ENCODE data around the gene CHRNG.

CHRNG gene

GRCh38 chr2:232535761-232536530, 3.5 kb upstream of the CHRNG start:
- CTCF ChIA-PET: interaction anchor here (2.1 kb wide), 1 partner anchor 15 kb away, joined by 7 read pairs; the partner anchor contains the start of gene PRSS56
- POLR2A ChIA-PET: no interaction called here
- H3K4me3 ChIP-seq (ENCODE audit: low read depth, low read length): no peak overlapping the region
- no peak for DNase-seq (ENCODE audit: low read depth, low spot score)
- TF ChIP-seq, protein P1, sequence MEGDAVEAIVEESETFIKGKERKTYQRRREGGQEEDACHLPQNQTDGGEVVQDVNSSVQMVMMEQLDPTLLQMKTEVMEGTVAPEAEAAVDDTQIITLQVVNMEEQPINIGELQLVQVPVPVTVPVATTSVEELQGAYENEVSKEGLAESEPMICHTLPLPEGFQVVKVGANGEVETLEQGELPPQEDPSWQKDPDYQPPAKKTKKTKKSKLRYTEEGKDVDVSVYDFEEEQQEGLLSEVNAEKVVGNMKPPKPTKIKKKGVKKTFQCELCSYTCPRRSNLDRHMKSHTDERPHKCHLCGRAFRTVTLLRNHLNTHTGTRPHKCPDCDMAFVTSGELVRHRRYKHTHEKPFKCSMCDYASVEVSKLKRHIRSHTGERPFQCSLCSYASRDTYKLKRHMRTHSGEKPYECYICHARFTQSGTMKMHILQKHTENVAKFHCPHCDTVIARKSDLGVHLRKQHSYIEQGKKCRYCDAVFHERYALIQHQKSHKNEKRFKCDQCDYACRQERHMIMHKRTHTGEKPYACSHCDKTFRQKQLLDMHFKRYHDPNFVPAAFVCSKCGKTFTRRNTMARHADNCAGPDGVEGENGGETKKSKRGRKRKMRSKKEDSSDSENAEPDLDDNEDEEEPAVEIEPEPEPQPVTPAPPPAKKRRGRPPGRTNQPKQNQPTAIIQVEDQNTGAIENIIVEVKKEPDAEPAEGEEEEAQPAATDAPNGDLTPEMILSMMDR (IDR thresholded peaks at IDR 0.05; ENCODE audit: insufficient read depth, low read length, missing control alignments): no peak

- H3K4me3 ChIP-seq (ENCODE audit: low read depth, low read length): no peak overlapping the region
- TF ChIP-seq, protein P1 (IDR thresholded peaks at IDR 0.05; ENCODE audit: insufficient read depth, low read length, missing control alignments): peak; percentile 8
- ChIA-PET POLR2A (interaction anchor here (1.0 kb wide), 1 partner anchor 13 kb away, joined by 6 read pairs; the partner anchor contains the start of genes EIF4E2 and TIGD1), CTCF (interaction anchor here (2.1 kb wide), 1 partner anchor 16 kb away, joined by 7 read pairs; the partner anchor contains the start of gene PRSS56)
- no peak for DNase-seq (ENCODE audit: low read depth, low spot score)
These were observed 2.4 kb upstream of the CHRNG start for GRCh38 chr2:232537079-232537478.

DNA sequence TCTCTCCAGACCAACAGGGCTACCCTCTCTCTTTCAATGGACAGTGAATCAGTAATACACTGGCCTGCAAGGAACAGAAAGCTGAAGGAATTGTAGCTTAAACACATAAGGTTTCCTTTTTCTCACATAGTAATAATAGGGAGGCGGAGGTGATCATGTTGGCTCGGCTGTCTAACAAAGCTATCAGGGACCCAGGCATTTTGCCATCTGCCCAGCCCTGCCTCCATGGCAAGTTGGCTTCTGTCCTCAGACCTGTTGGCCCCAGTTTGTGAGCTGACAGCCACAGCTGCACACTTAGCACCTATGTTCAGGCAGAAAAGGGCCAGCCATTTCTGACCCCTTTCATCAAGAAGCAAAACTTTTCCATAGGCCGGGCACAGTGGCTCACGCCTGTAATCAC, 2.0 kb upstream of the CHRNG start:
- ChIA-PET POLR2A (interaction anchor here (1.0 kb wide), 1 partner anchor 13 kb away, joined by 6 read pairs; the partner anchor contains the start of genes EIF4E2 and TIGD1), CTCF (interaction anchor here (2.1 to 2.2 kb wide), 2 partner anchors 14 to 16 kb away, joined by 7 to 8 read pairs; partner anchors contain the start of gene PRSS56)
- DNase-seq (ENCODE audit: low read depth, low spot score): no peak
- TF ChIP-seq, protein P1 (IDR thresholded peaks at IDR 0.05; ENCODE audit: insufficient read depth, low read length, missing control alignments): no peak
- H3K4me3 ChIP-seq (ENCODE audit: low read depth, low read length): no peak overlapping the region

DNA sequence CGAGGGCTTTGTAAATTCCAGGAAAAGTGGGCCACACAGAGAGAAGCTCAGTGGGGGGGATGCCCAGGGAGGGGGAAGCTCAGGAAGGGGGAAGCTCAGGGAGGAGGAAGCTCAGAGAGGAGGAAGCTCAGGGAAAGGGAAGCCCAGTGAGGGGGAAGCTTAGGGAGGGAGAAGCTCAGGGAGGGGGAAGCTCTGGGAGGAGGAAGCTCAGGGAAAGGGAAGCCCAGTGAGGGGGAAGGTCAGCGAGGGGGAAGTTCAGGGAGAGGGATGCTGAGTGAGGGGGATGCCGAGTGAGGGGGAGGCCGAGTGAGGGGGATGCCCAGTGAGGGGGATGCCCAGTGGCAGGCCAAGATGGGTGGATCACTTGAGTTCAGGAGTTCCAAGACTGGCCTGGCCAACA, 821 bp upstream of the CHRNG start:
- TF ChIP-seq, protein P1 (IDR thresholded peaks at IDR 0.05; ENCODE audit: insufficient read depth, low read length, missing control alignments): no peak
- H3K4me3 ChIP-seq (ENCODE audit: low read depth, low read length): no peak overlapping the region
- ChIA-PET POLR2A (no interaction called here), CTCF (interaction anchor here (1.0 to 2.2 kb wide), 2 partner anchors 15 to 92 kb away, joined by 3 to 8 read pairs; no protein-coding TSS in a partner anchor)
- no peak for DNase-seq (ENCODE audit: low read depth, low spot score)

DNA sequence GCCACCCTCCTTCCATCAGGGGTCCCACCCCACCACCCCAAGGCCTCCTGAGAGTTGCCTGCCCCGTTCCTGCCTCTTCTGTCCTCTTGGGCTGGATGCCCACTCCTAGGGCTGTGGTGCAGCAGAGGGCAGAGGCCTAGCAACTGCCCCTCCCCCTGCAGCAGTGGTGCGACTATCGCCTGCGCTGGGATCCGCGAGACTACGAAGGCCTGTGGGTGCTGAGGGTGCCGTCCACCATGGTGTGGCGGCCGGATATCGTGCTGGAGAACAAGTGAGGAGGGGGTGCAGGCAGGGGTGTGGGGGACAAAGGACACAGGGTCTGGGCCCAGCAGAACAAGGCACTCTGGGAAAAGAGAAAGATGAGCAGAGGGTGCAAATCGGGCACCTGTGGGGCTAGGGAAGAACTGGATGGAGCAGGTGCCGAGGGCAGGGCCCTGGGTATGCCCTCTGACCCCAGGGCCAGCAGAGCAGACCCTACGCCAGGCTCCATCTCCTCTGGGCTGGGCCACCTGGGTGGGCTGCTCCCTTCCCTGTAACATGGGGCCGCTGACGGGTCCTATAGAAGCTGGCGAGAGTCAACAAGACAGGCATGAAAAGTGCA, 1.0 kb downstream of the CHRNG start:
- TF ChIP-seq, protein P1 (IDR thresholded peaks at IDR 0.05; ENCODE audit: insufficient read depth, low read length, missing control alignments): no peak
- ChIA-PET POLR2A (no interaction called here), CTCF (no interaction called here)
- no peak for DNase-seq (ENCODE audit: low read depth, low spot score)
- H3K4me3 ChIP-seq (ENCODE audit: low read depth, low read length): no peak overlapping the region
